Right lobe of liver (tissue), 6 donors: ENCODE measurements around the gene OSBPL10. TPM values are rescaled to one million over a fixed set of nuclear protein-coding genes. Genes with fewer than 3 reads are reported as not detected.
"Not testable (repeated sequence)": the region's sequence is repeated elsewhere in the genome, so short reads cannot be mapped to it uniquely, and the experiment has no call there.

Experiments
- ATAC-seq, 4 donors: fragments of 200-7000 bp; cut with Tn5 transposase; one replicate each; pipeline ENCODE4 v1.9.1; 2020; ENCODE audit warnings: mild to moderate bottlenecking in 4 of 4, moderate library complexity in 4 of 4
- DNase-seq, 3 donors: peaks; one replicate each; pipeline ENCODE4 v3.0.0-alpha.2; 2020
- H3K27ac ChIP-seq, 3 donors: fragments of 200-600 bp; one replicate each; pipeline ENCODE4 v1.8.0; 2022
- H3K27me3 ChIP-seq, 2 donors: fragments of 200-600 bp; one replicate each; pipeline ENCODE4 v1.8.0; 2022
- H3K36me3 ChIP-seq, 4 donors: fragments of 200-600 bp; sonication (generic) in 1 of 4; one replicate each; pipeline versions ENCODE4 v1.5.1 to v1.8.0; 2017 to 2022; ENCODE audit warnings: control low read depth in 1 of 4
- H3K4me1 ChIP-seq, 4 donors: fragments of 200-600 bp; sonication (generic) in 1 of 4; one replicate each; pipeline versions ENCODE4 v1.5.1 to v1.8.0; 2017 to 2022; ENCODE audit warnings: control low read depth in 1 of 4
- H3K4me3 ChIP-seq, 3 donors: fragments of 200-600 bp; one replicate each; pipeline ENCODE4 v1.8.0; 2022
- H3K9me3 ChIP-seq, 4 donors: fragments of 200-600 bp; sonication (generic) in 1 of 4; one replicate each; pipeline versions ENCODE4 v1.5.1 to v1.8.0; 2017 to 2022; ENCODE audit warnings: control low read depth in 1 of 4
- CTCF ChIP-seq, 4 donors: fragments of 200-600 bp in 3 of 4; fragments of 450-650 bp in 1 of 4; IDR thresholded peaks; one replicate each; pipeline versions ENCODE4 v1.5.1 to v1.8.0; 2016 to 2022; ENCODE audit warnings: antibody characterized with exemption in 4 of 4, mild to moderate bottlenecking in 2 of 4
- POLR2A ChIP-seq: fragments of 450-650 bp; IDR thresholded peaks from one replicate; pipeline ENCODE4 v1.6.1; 2017; ENCODE audit warnings: antibody characterized with exemption, mild to moderate bottlenecking
- WGBS: methylation state at CpG from one replicate; pipeline ENCODE4 v1.1.6; 2018; ENCODE audit warnings: low coverage, low lambda C conversion rate; ENCODE audit not compliant: insufficient coverage; ENCODE audit errors: missing lambda C conversion rate; 5-methylcytosine and 5-hydroxymethylcytosine counted together
- intact Hi-C, 2 donors: fragments of 100-400 bp; cut with DNase I; formaldehyde crosslinking; loops; one replicate each; pipeline versions ENCODE4 v1.11.2 to v1.14.1; 2022
- total RNA-seq, 6 experiments: library from RNA; depleted of rRNA in 2 of 6; stranded (reverse); fragments of >200 nt in 2 of 6; fragmentation: NEBNext Ultra II Directional in 3 of 6; extraction: Animal tissue kit (Norgen Biotek cat#: 25700) in 3 of 6; gene quantifications; one replicate each; pipeline versions ENCODE4 v1.1.0 to v1.2.4, GENCODE V29; 2016 to 2023
- donor health status: DM: no; HTN: yes; CAD: no.
- donor health status: DM: no; HTN: no; CAD: no.
- donor health status: DM: no; HTN: no; CAD: no.
- donor health status: DM: no; HTN: yes; CAD: no.
- donor health status: DM: no; HTN: yes; CAD: no.

OSBPL10 gene
- total RNA-seq, 6 experiments from 2014 or later, result 2.2 to 13.0 (median 3.7) TPM

- H3K4me1 ChIP-seq, result no peaks in the 10 kb centered on the region
- DNase-seq, result no peak
- ATAC-seq, result no peak
- H3K9me3 ChIP-seq, result no peaks in the 10 kb centered on the region
- intact Hi-C loops, result no loop called here
- 71% methylated on average over 5 of the region's 5 CpGs for WGBS
- TF ChIP-seq CTCF (IDR thresholded peaks at IDR 0.05) (no peak), POLR2A (no peak)
- H3K4me3 ChIP-seq, result no peak overlapping the region
- no peak overlapping the region for H3K27ac ChIP-seq
- no peaks in the 10 kb centered on the region for H3K36me3 ChIP-seq
- no peaks in the 10 kb centered on the region for H3K27me3 ChIP-seq
These were observed 107.7 kb downstream of the OSBPL10 start for GRCh38 chr3:31873254-31873820.

- H3K4me1 ChIP-seq, result no peaks in the 10 kb centered on the region
- WGBS, result 65% methylated on average over 5 of the region's 5 CpGs
- TF ChIP-seq CTCF (IDR thresholded peaks at IDR 0.05) (no peak), POLR2A (no peak)
- H3K4me3 ChIP-seq, result no peak overlapping the region
- no peaks in the 10 kb centered on the region for H3K27me3 ChIP-seq
- intact Hi-C loops, result no loop called here
- H3K27ac ChIP-seq, result no peak overlapping the region
- no peaks in the 10 kb centered on the region for H3K9me3 ChIP-seq
- ATAC-seq (no peak), DNase-seq (no peak)
- no peaks in the 10 kb centered on the region for H3K36me3 ChIP-seq
These were observed 109.0 kb downstream of the OSBPL10 start for GRCh38 chr3:31871939-31872507.

GRCh38 chr3:31870111-31870510 is 111.0 kb downstream of the OSBPL10 start:
- ATAC-seq, H3K4me1 ChIP-seq, H3K27me3 ChIP-seq, H3K36me3 ChIP-seq, H3K27ac ChIP-seq, intact Hi-C loops, DNase-seq, H3K4me3 ChIP-seq, H3K9me3 ChIP-seq: not testable (repeated sequence)
- no CpG with 5 or more reads among the region's 28 CpGs for WGBS

- Histone ChIP-seq H3K36me3 (no peaks in the 10 kb centered on the region), H3K9me3 (no peaks in the 10 kb centered on the region), H3K4me1 (no peaks in the 10 kb centered on the region), H3K27ac (no peak overlapping the region), H3K27me3 (no peaks in the 10 kb centered on the region), H3K4me3 (no peak overlapping the region)
- no peak for DNase-seq
- 63% methylated on average over 3 of the region's 5 CpGs for WGBS
- no peak for ATAC-seq
- TF ChIP-seq POLR2A (no peak), CTCF (IDR thresholded peaks at IDR 0.05) (no peak)
- intact Hi-C loops, result no loop called here
These were observed 112.8 kb downstream of the OSBPL10 start for GRCh38 chr3:31868236-31868635.

- Histone ChIP-seq H3K27ac (no peak overlapping the region), H3K4me1 (no peaks in the 10 kb centered on the region), H3K9me3 (no peaks in the 10 kb centered on the region), H3K4me3 (no peak overlapping the region), H3K27me3 (no peaks in the 10 kb centered on the region), H3K36me3 (no peaks in the 10 kb centered on the region)
- TF ChIP-seq CTCF (IDR thresholded peaks at IDR 0.05), result no peak
- no peak for TF ChIP-seq POLR2A
- no peak for ATAC-seq
- 79% methylated on average over 2 of the region's 2 CpGs for WGBS
- DNase-seq, result no peak
- intact Hi-C loops, result no loop called here
These were observed 118.3 kb downstream of the OSBPL10 start for GRCh38 chr3:31862666-31863279.
